HAP-1 (cell line): Measurements from ENCODE around the gene ZNF311.
"Not testable (repeated sequence)": the region's sequence is repeated elsewhere in the genome, so short reads cannot be mapped to it uniquely, and the experiment has no call there.

ENCODE experiments used
- DNase-seq, 2 experiments: peaks; one replicate each; pipeline ENCODE4 v3.0.0-alpha.2; 2016 to 2020; ENCODE audit warnings: low spot score in 2 of 2
- H3K27me3 ChIP-seq: fragments of 250-450 bp; sonication (Bioruptor Pico); 2 replicates; pipeline ENCODE4 v1.5.1; 2020; ENCODE audit warnings: low read depth, mild to moderate bottlenecking, moderate library complexity
- H3K36me3 ChIP-seq: fragments of 250-450 bp; sonication (Bioruptor Pico); replicated peaks from 2 replicates; pipeline ENCODE4 v1.5.1; 2020; ENCODE audit warnings: mild to moderate bottlenecking
- H3K4me1 ChIP-seq: fragments of 250-450 bp; sonication (Bioruptor Pico); 2 replicates; pipeline ENCODE4 v1.5.1; 2020; ENCODE audit warnings: mild to moderate bottlenecking
- H3K4me3 ChIP-seq: fragments of 250-450 bp; sonication (Bioruptor Pico); 2 replicates; pipeline ENCODE4 v1.5.1; 2020; ENCODE audit warnings: mild to moderate bottlenecking, moderate library complexity
- H3K9me3 ChIP-seq: fragments of 250-450 bp; sonication (Bioruptor Pico); 2 replicates; pipeline ENCODE4 v1.5.1; 2020; ENCODE audit warnings: mild to moderate bottlenecking, moderate library complexity
- in situ Hi-C: fragments of 300-500 bp; cut with MboI; formaldehyde crosslinking; loops from 3 replicates; pipeline ENCODE4 v1.14.3; 2020; ENCODE audit warnings: low sequenced_read_pairs, inconsistent platforms, mixed read lengths

Gene ZNF311

DNA sequence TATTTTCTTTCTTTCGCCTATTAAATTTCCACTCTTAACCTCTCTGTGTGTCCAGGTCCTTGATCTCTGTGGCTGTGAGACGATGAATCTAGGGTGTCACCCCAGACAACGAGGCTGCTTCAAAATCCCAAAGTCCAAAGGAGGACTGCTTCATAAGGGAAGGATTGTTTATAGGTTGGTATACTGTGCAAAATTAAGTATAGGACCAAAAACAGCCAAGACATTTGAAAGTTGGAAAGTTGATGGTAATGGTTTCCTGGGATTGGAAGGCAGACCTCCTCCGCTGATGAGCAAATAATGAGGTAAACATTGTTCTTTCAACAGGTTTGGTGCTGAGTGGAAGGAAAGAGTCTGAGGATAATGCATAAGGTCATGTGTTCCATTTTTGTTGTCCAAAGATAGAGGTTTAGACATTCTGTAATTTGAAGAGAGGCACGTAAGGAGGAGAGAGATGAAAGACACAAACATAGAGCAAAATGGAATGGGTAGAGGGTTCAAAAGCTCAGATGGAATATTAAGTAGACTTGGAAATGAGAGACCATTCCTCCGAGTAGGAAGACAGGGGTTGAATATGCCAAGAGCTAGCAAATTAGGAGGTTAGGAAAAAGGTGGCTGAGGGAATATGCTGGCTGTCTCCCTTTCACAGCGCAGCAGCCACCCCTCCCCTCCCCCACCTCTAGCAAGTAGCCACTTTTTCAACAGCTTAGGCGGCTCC lies 24.8 kb downstream of the ZNF311 start:
- Histone ChIP-seq H3K4me3 (peak overlapping the region; percentile 45), H3K27me3 (no peaks in the 10 kb centered on the region), H3K9me3 (no peaks in the 10 kb centered on the region), H3K36me3 (no peaks in the 10 kb centered on the region), H3K4me1 (peaks cover 26% of the 10 kb centered on the region)
- in situ Hi-C loops = loop anchor here (5.0 kb wide), 1 partner anchor 33 kb away; no protein-coding TSS in a partner anchor
- peak in 1 of 2 experiments; percentile 69 for DNase-seq

DNA sequence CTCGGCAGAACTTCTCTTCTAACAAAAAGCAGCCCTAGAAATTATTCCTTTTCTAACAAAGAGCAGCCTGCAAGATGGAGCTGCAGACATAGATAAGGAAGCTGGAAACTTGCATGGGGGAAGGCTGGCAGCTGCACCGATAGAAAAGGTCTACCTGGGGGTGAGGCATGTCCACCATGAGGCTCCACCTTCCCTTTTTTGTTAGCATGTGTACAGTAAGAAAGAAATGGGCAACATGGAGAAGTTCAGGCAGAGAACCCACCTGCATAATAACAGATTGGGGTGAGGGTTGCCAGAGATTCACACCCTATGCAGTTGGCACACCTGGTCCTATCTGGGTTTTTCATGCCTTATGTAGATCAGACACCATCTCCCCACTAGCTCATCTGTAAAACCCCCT lies 25.4 kb downstream of the ZNF311 start:
- peaks cover 26% of the 10 kb centered on the region for H3K4me1 ChIP-seq

DNA sequence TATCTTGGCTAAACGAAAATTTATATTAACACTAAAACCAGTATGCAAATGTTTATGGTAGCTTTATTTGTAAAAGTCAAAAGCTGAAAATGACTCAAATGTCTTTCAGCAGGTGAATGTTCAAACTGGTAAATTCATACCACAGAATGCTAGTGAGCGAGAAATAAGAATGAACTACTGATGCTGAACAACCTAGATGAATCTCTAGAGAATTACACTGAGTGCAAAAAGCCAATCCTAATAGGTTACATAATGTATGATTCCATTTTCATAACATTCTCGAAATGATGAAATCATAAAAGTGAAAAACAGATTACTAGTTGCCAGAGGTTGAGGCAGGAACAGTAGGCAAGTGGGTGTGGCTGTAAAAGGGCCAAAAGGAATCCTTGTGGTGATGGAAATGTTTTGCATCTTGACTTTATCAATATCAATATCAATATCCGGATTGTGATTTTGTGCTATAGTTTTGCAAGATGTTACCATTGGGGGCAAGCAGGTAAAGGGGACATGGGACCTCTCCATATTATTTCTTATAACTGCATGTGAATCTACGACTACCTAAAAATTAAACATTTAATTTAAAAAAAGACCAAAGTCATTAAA lies 26.1 kb downstream of the ZNF311 start:
- DNase-seq = no peak
- no peak overlapping the region for H3K4me3 ChIP-seq
- H3K27me3 ChIP-seq = no peaks in the 10 kb centered on the region
- in situ Hi-C loops = no loop called here
- H3K9me3 ChIP-seq = no peaks in the 10 kb centered on the region
- H3K36me3 ChIP-seq = no peaks in the 10 kb centered on the region
- H3K4me1 ChIP-seq = peaks cover 24% of the 10 kb centered on the region

More for the DNA sequence above, 25.4 kb downstream of the ZNF311 start:
- in situ Hi-C loops = loop anchor here (5.0 kb wide), 1 partner anchor 32 kb away; no protein-coding TSS in a partner anchor
- H3K4me3 ChIP-seq = no peak overlapping the region
- no peaks in the 10 kb centered on the region for H3K36me3 ChIP-seq
- DNase-seq = no peak
- no peaks in the 10 kb centered on the region for H3K27me3 ChIP-seq
- no peaks in the 10 kb centered on the region for H3K9me3 ChIP-seq

DNA sequence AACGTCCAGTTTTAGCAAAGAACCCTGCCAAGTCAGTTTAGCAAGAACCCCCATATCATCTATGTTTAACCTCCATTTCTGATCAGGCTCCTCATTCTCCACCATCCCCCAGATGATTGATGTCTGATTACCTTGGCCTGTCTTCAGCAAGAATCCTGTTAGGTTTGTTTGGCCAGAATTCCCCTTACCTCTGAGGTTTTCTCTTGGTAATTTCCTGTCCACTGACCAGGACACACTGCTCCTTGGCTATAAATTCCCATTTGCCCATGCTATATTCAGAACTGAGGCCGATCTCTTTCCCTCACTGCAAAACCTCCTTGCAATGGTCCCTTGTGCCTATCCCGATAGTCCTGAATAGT lies 27.0 kb downstream of the ZNF311 start:
- no peak for DNase-seq

DNA sequence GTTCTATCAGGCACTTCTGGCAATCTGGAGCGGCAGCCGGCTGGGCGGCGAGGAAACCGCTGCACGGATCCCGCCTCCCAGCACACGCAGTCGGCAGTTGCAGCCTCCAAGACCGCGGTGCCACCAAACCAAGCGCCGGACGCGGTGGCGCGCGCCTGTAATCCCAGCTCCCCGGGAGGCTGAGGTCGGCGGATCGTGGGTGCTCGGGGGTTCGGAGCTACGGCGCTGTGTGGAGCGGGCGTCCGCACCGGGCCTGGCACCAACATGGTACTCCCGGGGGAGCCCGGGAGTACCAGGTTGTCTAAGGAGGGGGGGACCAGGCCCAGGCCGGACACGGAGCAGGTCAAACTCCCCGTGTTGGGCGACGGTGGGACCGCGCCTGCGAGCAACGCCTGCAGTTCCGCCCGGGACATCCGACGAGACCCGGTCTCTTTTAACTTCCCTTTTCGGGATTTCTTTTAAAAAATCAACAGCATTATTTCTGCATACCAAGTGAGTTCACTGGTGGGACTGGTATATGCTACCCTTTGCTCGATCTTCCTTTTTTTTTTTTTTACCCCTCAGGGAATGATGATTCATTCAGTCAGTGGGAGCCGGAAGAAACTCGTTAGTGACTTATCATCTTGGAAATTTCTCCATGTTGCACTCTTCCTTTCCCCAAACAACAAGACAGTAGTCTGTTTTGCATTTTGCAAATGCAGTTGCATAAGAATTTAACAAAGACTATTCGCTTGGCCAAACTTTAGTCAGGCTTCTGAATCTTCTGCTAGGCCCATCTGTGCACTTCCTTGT lies 27.6 kb downstream of the ZNF311 start:
- Histone ChIP-seq H3K27me3 (no peaks in the 10 kb centered on the region), H3K4me1 (peaks cover 15% of the 10 kb centered on the region), H3K4me3 (peak overlapping the region; percentile 27), H3K9me3 (no peaks in the 10 kb centered on the region), H3K36me3 (no peaks in the 10 kb centered on the region)
- in situ Hi-C loops = no loop called here
- peak; percentile 15 to 58 for DNase-seq

More for the DNA sequence above, 27.0 kb downstream of the ZNF311 start:
- in situ Hi-C loops = no loop called here
- Histone ChIP-seq H3K4me1 (peaks cover 20% of the 10 kb centered on the region), H3K9me3 (no peaks in the 10 kb centered on the region), H3K27me3 (no peaks in the 10 kb centered on the region), H3K4me3 (no peak overlapping the region), H3K36me3 (no peaks in the 10 kb centered on the region)

DNA sequence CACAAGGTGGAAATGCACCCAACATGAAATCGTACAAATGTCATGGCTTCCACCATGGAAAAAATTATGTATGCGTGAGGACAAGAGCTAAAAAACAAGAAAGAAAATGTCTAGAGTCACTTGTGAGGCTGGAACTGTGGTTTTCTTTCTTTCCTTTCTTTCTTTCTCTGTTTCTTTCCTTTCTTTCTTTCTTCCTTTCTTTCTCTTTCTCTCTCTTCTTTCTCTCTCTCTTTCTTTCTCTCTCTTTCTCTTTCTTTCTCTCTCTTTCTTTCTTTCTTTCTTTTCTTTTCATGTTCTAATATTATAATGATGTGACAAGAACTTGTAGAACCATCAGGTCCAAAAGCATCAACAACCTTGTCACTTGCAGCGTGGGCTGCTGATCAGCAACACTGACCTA lies 28.4 kb downstream of the ZNF311 start:
- Histone ChIP-seq H3K9me3 (no peaks in the 10 kb centered on the region), H3K4me1 (peaks cover 15% of the 10 kb centered on the region), H3K27me3 (no peaks in the 10 kb centered on the region), H3K4me3 (no peak overlapping the region; the same call in 1 of the 2 replicates), H3K36me3 (no peaks in the 10 kb centered on the region)
- no peak for DNase-seq
- in situ Hi-C loops = no loop called here

DNA sequence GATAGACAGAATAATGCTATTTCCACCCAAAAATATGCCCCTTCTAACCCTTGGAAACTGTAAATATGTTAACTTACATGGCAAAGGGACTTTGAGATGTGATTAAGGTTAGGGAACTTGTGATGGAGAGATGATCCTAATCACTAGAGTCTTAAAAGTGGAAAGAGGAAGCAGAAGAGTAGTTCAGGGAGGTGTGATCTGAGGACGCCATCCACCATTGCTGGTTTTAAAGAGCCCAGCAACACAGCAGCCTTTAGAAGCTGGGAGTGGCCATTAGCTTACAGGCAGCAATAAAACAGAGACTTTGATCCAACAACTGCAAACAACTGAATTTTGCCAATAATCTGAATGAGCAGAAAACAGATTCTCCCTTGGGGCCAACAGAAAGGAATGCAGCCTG lies 30.6 kb downstream of the ZNF311 start:
- DNase-seq = no peak
- Histone ChIP-seq H3K4me3 (no peak overlapping the region), H3K27me3 (no peaks in the 10 kb centered on the region), H3K9me3 (no peaks in the 10 kb centered on the region), H3K36me3 (no peaks in the 10 kb centered on the region), H3K4me1 (peaks cover 7% of the 10 kb centered on the region)
- in situ Hi-C loops = no loop called here

DNA sequence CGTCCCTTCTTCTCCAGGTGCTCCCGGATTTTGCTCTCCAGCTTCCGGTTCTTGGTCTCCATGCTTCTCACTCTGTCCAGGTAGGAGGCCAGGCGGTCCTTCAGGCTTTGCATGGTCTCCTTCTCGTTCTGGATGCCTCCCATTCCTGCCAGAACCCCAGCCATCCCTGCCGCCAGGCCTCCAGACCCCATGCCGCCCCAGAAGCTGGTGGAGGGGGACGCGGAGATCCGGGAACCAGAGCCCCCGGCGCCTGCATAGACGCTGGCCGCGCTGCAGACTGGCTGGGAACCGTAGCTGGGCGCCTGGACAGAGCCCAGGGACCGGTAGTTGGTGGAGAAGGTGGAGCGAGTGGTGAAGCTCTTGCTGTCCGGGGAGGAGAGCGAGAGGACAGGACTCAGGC lies 35.1 kb downstream of the ZNF311 start:
- H3K27me3 ChIP-seq, H3K4me3 ChIP-seq, H3K4me1 ChIP-seq, H3K9me3 ChIP-seq, H3K36me3 ChIP-seq, DNase-seq, in situ Hi-C loops: not testable (repeated sequence)

DNA sequence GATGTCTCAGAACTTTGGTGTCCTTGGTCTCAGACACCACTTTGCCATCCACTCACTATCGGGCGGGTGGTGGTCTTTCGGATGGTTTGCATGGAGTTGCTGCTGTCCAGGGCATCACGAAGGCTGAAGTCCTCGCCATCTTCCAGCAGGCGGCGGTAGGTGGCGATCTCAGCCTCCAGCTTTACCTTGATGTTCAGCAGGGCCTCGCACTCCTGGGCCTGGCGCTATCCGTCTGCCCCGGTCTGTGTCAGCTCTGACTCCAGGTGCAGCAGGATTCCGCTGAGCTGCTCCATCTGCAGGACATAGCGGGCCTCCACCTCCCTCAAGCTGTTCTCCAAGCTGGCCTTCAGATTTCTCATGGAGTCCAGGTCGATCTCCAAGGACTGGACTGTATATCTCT lies 36.0 kb downstream of the ZNF311 start:
- H3K4me1 ChIP-seq = peaks cover 8% of the 10 kb centered on the region
- DNase-seq = no peak
- no peaks in the 10 kb centered on the region for H3K36me3 ChIP-seq
- H3K4me3 ChIP-seq = no peak overlapping the region
- peaks cover 5% of the 10 kb centered on the region for H3K9me3 ChIP-seq
- in situ Hi-C loops = no loop called here
- H3K27me3 ChIP-seq = no peaks in the 10 kb centered on the region

DNA sequence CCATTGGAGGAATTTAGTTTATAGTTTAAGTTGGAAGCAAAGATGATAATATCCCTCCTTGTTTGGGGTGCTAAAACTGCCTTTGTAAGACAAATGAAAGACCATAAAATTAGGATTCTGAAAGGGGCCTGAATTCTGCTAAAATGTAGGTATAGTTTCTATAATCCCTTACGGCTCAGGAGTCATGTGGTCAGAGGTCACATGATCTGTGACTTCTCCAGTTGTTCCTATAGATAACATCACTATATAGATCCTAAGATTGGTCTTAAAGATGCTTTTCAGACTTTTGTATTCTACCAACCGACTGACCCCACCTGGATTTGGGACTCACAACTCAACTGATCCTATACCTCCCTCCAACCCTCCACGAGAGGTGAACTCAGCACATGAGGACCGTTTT lies 36.6 kb downstream of the ZNF311 start:
- peaks cover 5% of the 10 kb centered on the region for H3K9me3 ChIP-seq
- in situ Hi-C loops = no loop called here
- DNase-seq = no peak

DNA sequence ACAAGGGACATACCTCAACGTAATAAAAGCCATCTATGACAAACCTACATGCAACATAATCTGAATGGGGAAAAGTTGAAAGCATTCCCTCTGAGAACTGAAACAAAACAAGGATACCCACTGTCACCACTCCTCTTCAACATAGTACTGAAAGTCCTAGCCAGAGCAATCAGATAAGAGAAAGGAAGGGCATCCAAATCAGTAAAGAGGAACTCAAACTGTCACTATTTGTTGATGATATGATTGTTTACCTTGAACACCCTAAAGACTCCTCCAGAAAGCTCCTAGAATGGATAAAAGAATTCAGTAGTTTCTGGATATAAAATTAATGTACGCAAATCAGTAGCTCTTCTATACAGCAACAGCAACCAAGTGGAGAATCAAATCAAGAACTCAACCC lies 39.4 kb downstream of the ZNF311 start:
- Histone ChIP-seq H3K4me1 (peaks cover 8% of the 10 kb centered on the region), H3K9me3 (peaks cover 5% of the 10 kb centered on the region), H3K27me3 (no peaks in the 10 kb centered on the region), H3K36me3 (no peaks in the 10 kb centered on the region), H3K4me3 (no peak overlapping the region)
- in situ Hi-C loops = no loop called here
- DNase-seq = no peak

More for the DNA sequence above, 36.6 kb downstream of the ZNF311 start:
- no peak overlapping the region for H3K4me3 ChIP-seq
- H3K27me3 ChIP-seq = no peaks in the 10 kb centered on the region
- peaks cover 8% of the 10 kb centered on the region for H3K4me1 ChIP-seq
- no peaks in the 10 kb centered on the region for H3K36me3 ChIP-seq

DNA sequence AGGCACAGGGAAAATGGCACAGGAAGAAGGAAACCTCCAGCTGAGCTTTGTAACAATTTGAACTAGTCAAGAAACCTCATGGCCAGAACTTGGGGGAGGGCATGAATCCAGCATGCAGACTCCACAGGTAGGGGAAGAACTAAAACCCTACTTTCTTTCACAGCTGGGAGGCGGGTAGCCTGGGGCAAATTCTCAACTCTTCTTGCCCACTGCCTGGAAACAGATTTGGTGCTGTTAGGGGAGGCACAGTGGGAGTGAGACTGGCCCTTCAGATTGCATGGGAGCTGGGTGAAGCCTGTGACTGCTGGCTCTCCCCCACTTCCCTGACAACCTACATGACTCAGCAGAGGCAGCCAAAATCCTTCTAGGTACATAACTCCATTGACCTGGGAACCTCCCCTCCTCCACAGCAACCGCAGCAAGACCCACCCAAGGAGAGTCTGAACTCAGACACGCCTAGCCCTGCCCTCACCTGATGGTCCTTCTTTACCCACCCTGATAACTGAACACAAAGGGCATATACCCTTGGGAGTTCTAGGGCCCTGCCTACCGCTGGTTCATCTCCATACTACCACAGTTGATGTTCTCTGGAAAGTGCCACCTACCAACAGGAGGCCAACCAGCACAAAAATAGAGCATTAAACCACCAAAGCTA lies 44.1 kb downstream of the ZNF311 start:
- no peak for DNase-seq
- in situ Hi-C loops = no loop called here
- Histone ChIP-seq H3K4me1 (no peaks in the 10 kb centered on the region), H3K9me3 (no peaks in the 10 kb centered on the region), H3K36me3 (no peaks in the 10 kb centered on the region), H3K4me3 (no peak overlapping the region), H3K27me3 (no peaks in the 10 kb centered on the region)

DNA sequence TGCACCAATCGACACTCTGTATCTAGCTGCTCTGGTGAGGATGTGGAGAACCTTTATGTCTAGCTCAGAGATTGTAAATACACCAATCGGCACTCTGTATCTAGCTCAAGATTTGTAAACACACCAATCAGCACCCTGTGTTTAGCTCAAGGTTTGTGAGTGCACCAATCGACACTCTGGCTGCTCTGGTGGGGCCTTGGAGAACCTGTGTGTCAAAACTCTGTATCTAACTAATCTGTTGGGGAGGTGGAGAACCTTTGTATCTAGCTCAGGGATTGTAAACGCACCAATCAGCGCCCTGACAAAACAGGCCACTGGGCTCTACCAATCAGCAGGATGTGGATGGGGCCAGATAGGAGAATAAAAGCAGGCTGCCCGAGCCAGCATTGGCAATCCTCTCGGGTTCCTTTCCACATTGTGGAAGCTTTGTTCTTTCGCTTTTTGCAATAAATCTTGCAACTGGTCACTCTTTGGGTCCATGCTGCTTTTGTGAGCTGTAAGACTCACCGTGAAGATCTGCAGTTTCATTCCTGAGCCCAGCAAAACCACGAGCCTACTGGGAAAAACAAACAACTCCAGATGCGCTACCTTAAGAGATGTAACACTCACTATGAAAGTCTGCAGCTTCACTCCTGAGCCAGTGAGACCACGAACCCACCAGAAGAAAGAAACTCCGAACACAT lies 46.4 kb downstream of the ZNF311 start:
- in situ Hi-C loops, H3K9me3 ChIP-seq, DNase-seq, H3K36me3 ChIP-seq, H3K27me3 ChIP-seq, H3K4me1 ChIP-seq, H3K4me3 ChIP-seq: not testable (repeated sequence)
